HepG2 (cell line): ENCODE results near the gene DNMT3B. TPM values are rescaled to one million over a fixed set of nuclear protein-coding genes. Genes with fewer than 3 reads are reported as not detected.
A peak's percentile ranks its signal among the peaks of the same experiment; 100 is the strongest.

ENCODE experiments used
- ATAC-seq: fragments of 200-7000 bp; cut with Tn5 transposase; 3 replicates; pipeline ENCODE4 v1.9.1; 2020; ENCODE audit warnings: mild to moderate bottlenecking, moderate library complexity
- BruUV-seq: library from RNA; stranded (reverse); fragments of 400-500 nt; replicated peaks from 2 replicates; lab custom pipeline; 2021; lab: Mats Ljungman, UMichigan
- CTCF ChIA-PET: fragments of 300-600 bp; formaldehyde crosslinking; extraction: SDS; loops from one replicate; lab custom pipeline; 2021; ENCODE audit warnings: low total read pairs, inconsistent platforms, low intra/inter-chr PET ratio; lab: Yijun Ruan, JAX
- POLR2A ChIA-PET: fragments of 350-600 bp; sonication (Branson Sonifier 250); formaldehyde crosslinking; loops from one replicate; lab custom pipeline; 2020; ENCODE audit warnings: antibody characterized with exemption, inconsistent platforms; lab: Yijun Ruan, JAX
- DNase-seq: peaks from one replicate; pipeline ENCODE4 v3.0.0-alpha.2; 2015; ENCODE audit warnings: low spot score
- FAIRE-seq: peaks from 3 replicates; lab custom pipeline; 2011; peaks lifted over from hg19 to GRCh38; lab: Jason Lieb, UNC
- H2AFZ ChIP-seq: one replicate; pipeline ENCODE4 v1.6.1; 2011; ENCODE audit warnings: low read length, inconsistent platforms
- H3K27ac ChIP-seq: fragments of 300-600 bp; 3 replicates; pipeline ENCODE4 v1.8.0; 2011; ENCODE audit warnings: mixed run types, mild to moderate bottlenecking, mixed read lengths, low read length, inconsistent platforms; ENCODE audit not compliant: insufficient read depth; ENCODE audit errors: extremely low read length
- H3K27me3 ChIP-seq, 2 experiments: fragments of 200-600 bp in 1 of 2; 2 replicates in 1 of 2; 3 replicates in 1 of 2; pipeline versions ENCODE4 v1.6.0 to v1.8.0; 2011; ENCODE audit warnings: low read length in 2 of 2, mild to moderate bottlenecking in 2 of 2, moderate library complexity in 2 of 2, inconsistent platforms in 1 of 2; ENCODE audit not compliant: insufficient read depth in 2 of 2, control insufficient read depth in 1 of 2
- H3K36me3 ChIP-seq, 2 experiments: fragments of 200-600 bp in 1 of 2; replicated peaks in 1 of 2; 2 replicates in 1 of 2; 3 replicates in 1 of 2; pipeline versions ENCODE4 v1.5.1 to v1.8.0; 2011; ENCODE audit warnings: low read length in 2 of 2, inconsistent platforms in 1 of 2; ENCODE audit not compliant: insufficient read depth in 2 of 2, control insufficient read depth in 1 of 2
- H3K4me1 ChIP-seq: 2 replicates; pipeline ENCODE4 v1.5.1; 2012; ENCODE audit warnings: low read length, inconsistent platforms; ENCODE audit not compliant: insufficient read depth
- H3K4me2 ChIP-seq: 2 replicates; pipeline ENCODE4 v1.6.0; 2011; ENCODE audit warnings: low read depth, low read length, inconsistent platforms
- H3K4me3 ChIP-seq, 3 experiments: fragments of 200-600 bp in 1 of 3; sonication (generic), shearing (Covaris generic) in 1 of 3; replicated peaks in 1 of 3; 2 replicates each; pipeline ENCODE4 v1.5.1; 2011 to 2016; ENCODE audit warnings: low read length in 3 of 3, inconsistent platforms in 2 of 3, low read depth in 2 of 3, mild to moderate bottlenecking in 2 of 3, control low read depth in 1 of 3, mixed read lengths in 1 of 3; ENCODE audit not compliant: insufficient read depth in 1 of 3
- H3K79me2 ChIP-seq: one replicate; pipeline ENCODE4 v1.6.1; 2011; ENCODE audit warnings: low read length, inconsistent platforms; ENCODE audit not compliant: insufficient read depth
- H3K9ac ChIP-seq: 2 replicates; pipeline ENCODE4 v1.6.0; 2011; ENCODE audit warnings: mild to moderate bottlenecking, low read depth, low read length, inconsistent platforms; ENCODE audit not compliant: insufficient read depth
- H3K9me3 ChIP-seq: 2 replicates; pipeline ENCODE4 v1.5.1; 2012; ENCODE audit warnings: mild to moderate bottlenecking, low read length
- H4K20me1 ChIP-seq: 2 replicates; pipeline ENCODE4 v1.6.0; 2011; ENCODE audit warnings: inconsistent platforms, mild to moderate bottlenecking, low read length, moderate library complexity; ENCODE audit not compliant: insufficient read depth
- NRL ChIP-seq: sonication (generic); formaldehyde crosslinking; IDR thresholded peaks from 2 replicates; pipeline ENCODE4 v1.5.0; 2020; ENCODE audit warnings: missing genetic modification reagents, mild to moderate bottlenecking, moderate library complexity, borderline replicate concordance
- RBM22 ChIP-seq: fragments of 200-400 bp; formaldehyde crosslinking; optimal IDR thresholded peaks from 2 replicates; pipeline ENCODE3; 2017; ENCODE audit warnings: mild to moderate bottlenecking, low read length, moderate library complexity
- SNRNP70 ChIP-seq: fragments of 200-400 bp; formaldehyde crosslinking; IDR thresholded peaks from 2 replicates; pipeline ENCODE4 v1.6.1; 2017; ENCODE audit warnings: mild to moderate bottlenecking, low read depth, low read length, moderate library complexity
- WGBS: methylation state at CpG from one replicate; pipeline ENCODE4 v1.1.6; 2017; ENCODE audit warnings: low lambda C conversion rate; 5-methylcytosine and 5-hydroxymethylcytosine counted together
- in situ Hi-C: cut with HindIII; loops from 2 replicates; pipeline ENCODE4 v1.10.0; 2017; ENCODE audit warnings: low pct_unique_long_range_greater_than_20kb; ENCODE audit not compliant: extremely low pct_ligation_motif_present
- intact Hi-C: fragments of 100-400 bp; cut with micrococcal nuclease; formaldehyde crosslinking; loops from one replicate; pipeline ENCODE4 v1.10.0; 2022; ENCODE audit not compliant: unreplicated experiment
- polyA plus RNA-seq, 8 experiments: library from polyadenylated mRNA; depleted of rRNA in 3 of 8; stranded (reverse) in 7 of 8; unstranded in 1 of 8; fragments of >200 nt; fragmentation: Illumina TruSeq in 4 of 8; extraction: Trizol in 4 of 8; gene quantifications; 2 replicates each; pipeline versions ENCODE4 v1.2.1 to v1.2.3, GENCODE V29; 2011 to 2016; ENCODE audit warnings: low read depth in 4 of 8, missing spikeins in 1 of 8, mixed read lengths in 1 of 8; ENCODE audit not compliant: insufficient read depth in 1 of 8
- total RNA-seq, 5 experiments: library from RNA; depleted of rRNA; stranded (reverse); fragments of >200 nt; fragmentation: Illumina TruSeq; extraction: Trizol; gene quantifications; 2 replicates each; pipeline ENCODE4 v1.2.3, GENCODE V29; 2016; ENCODE audit warnings: low read depth in 1 of 5
- TF ChIP-seq, protein P1 (sequence below): sonication (generic); formaldehyde crosslinking; IDR thresholded peaks from 2 replicates; pipeline ENCODE4 v1.4.0; 2020; ENCODE audit warnings: low read depth, missing genetic modification reagents
- TF ChIP-seq, protein P2 (sequence below): sonication (generic); formaldehyde crosslinking; IDR thresholded peaks from 2 replicates; pipeline ENCODE4 v1.5.0; 2020; ENCODE audit warnings: missing genetic modification reagents, mild to moderate bottlenecking, borderline replicate concordance

The DNMT3B gene
- total and polyA plus RNA-seq, 2 of the 13 experiments (the other 11 are each of a cell fraction or from before 2014, with no cell fraction given) = 3.8 to 13.9 TPM

- no TSS peak for BruUV-seq
- in situ Hi-C loops = no loop called here
- Histone ChIP-seq H4K20me1 (0 out of 2 replicates have a peak, but pooled peaks cover under 1% of the 10 kb centered on the region), H2AFZ (no peak overlapping the region), H3K4me1 (peaks cover 1% of the 10 kb centered on the region), H3K36me3 (peaks cover 39 to 77% of the 10 kb centered on the region in 2 experiments), H3K9me3 (no peaks in the 10 kb centered on the region), H3K4me2 (no peak overlapping the region), H3K27me3 (no peaks in the 10 kb centered on the region), H3K4me3 (no peak overlapping the region), H3K79me2 (peaks cover 7% of the 10 kb centered on the region), H3K27ac (no peak overlapping the region), H3K9ac (no peak overlapping the region)
- FAIRE-seq (no peak), ATAC-seq (no peak), DNase-seq (no peak)
- intact Hi-C loops = no loop called here
- POLR2A ChIA-PET = no interaction called here
- TF ChIP-seq SNRNP70 (no peak), RBM22 (peak; percentile 70)
- WGBS = 100% methylated on average over 1 of the region's 1 CpG
- CTCF ChIA-PET = no interaction called here
Measured at GRCh38 chr20:32837157-32837556, 75.0 kb downstream of the DNMT3B start.

GRCh38 chr20:32839227-32839981, 77.2 kb downstream of the DNMT3B start:
- H3K79me2 ChIP-seq = peaks cover 19% of the 10 kb centered on the region
- CTCF ChIA-PET = no interaction called here
- no peak for ATAC-seq

More at GRCh38 chr20:32839227-32839981, 77.2 kb downstream of the DNMT3B start:
- in situ Hi-C loops = no loop called here
- Histone ChIP-seq H3K27me3 (no peaks in the 10 kb centered on the region), H4K20me1 (peaks cover 6% of the 10 kb centered on the region), H3K36me3 (peaks cover 47 to 80% of the 10 kb centered on the region in 2 experiments), H3K27ac (no peak overlapping the region), H3K4me2 (no peak overlapping the region), H3K9ac (no peak overlapping the region), H3K4me3 (no peak overlapping the region), H2AFZ (no peak overlapping the region), H3K4me1 (peaks cover 9% of the 10 kb centered on the region), H3K9me3 (no peaks in the 10 kb centered on the region)
- intact Hi-C loops = no loop called here
- no peak for DNase-seq
- TF ChIP-seq NRL (CRISPR knock-in tag) = 0 out of 2 replicates have a peak, but pooled peaks have one; percentile 41
- TF ChIP-seq, protein P1, sequence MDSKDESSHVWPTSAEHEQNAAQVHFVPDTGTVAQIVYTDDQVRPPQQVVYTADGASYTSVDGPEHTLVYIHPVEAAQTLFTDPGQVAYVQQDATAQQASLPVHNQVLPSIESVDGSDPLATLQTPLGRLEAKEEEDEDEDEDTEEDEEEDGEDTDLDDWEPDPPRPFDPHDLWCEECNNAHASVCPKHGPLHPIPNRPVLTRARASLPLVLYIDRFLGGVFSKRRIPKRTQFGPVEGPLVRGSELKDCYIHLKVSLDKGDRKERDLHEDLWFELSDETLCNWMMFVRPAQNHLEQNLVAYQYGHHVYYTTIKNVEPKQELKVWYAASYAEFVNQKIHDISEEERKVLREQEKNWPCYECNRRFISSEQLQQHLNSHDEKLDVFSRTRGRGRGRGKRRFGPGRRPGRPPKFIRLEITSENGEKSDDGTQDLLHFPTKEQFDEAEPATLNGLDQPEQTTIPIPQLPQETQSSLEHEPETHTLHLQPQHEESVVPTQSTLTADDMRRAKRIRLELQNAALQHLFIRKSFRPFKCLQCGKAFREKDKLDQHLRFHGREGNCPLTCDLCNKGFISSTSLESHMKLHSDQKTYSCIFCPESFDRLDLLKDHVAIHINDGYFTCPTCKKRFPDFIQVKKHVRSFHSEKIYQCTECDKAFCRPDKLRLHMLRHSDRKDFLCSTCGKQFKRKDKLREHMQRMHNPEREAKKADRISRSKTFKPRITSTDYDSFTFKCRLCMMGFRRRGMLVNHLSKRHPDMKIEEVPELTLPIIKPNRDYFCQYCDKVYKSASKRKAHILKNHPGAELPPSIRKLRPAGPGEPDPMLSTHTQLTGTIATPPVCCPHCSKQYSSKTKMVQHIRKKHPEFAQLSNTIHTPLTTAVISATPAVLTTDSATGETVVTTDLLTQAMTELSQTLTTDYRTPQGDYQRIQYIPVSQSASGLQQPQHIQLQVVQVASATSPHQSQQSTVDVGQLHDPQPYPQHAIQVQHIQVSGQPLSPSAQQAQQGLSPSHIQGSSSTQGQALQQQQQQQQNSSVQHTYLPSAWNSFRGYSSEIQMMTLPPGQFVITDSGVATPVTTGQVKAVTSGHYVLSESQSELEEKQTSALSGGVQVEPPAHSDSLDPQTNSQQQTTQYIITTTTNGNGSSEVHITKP (CRISPR knock-in tag) = no peak
- TF ChIP-seq, protein P2, sequence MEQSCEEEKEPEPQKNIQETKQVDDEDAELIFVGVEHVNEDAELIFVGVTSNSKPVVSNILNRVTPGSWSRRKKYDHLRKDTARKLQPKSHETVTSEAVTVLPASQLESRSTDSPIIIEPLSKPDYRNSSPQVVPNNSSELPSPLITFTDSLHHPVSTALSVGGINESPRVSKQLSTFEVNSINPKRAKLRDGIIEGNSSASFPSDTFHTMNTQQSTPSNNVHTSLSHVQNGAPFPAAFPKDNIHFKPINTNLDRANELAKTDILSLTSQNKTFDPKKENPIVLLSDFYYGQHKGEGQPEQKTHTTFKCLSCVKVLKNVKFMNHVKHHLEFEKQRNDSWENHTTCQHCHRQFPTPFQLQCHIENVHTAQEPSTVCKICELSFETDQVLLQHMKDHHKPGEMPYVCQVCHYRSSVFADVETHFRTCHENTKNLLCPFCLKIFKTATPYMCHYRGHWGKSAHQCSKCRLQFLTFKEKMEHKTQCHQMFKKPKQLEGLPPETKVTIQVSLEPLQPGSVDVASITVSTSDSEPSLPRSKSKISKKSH = peak; percentile 52; the same call in 1 of the 2 replicates
- no TSS peak for BruUV-seq
- no peak for FAIRE-seq
- 98% methylated on average over 17 of the region's 17 CpGs for WGBS
- POLR2A ChIA-PET = no interaction called here
